K562 (cell line): ENCODE data around the gene ABHD12. TPM values are rescaled to one million over a fixed set of nuclear protein-coding genes. Genes with fewer than 3 reads are reported as not detected.

Experiments used
- CBX3 ChIP-seq, 2 experiments: IDR thresholded peaks; 1 replicate in 1 of 2; 2 replicates in 1 of 2; pipeline ENCODE4 v1.6.1; 2012; ENCODE audit warnings: inconsistent platforms in 2 of 2, low read length in 2 of 2, borderline replicate concordance in 1 of 2, control low read depth in 1 of 2
- DDX20 ChIP-seq: fragments of 450-650 bp; IDR thresholded peaks from 2 replicates; pipeline ENCODE4 v1.6.1; 2016; ENCODE audit warnings: missing genetic modification characterization, low read depth, mild to moderate bottlenecking, missing compliant biosample characterization, moderate library complexity
- DNMT1 ChIP-seq: fragments of 450-650 bp; IDR thresholded peaks from 2 replicates; pipeline ENCODE4 v1.6.1; 2016; ENCODE audit warnings: antibody characterized with exemption, mild to moderate bottlenecking
- GATA2 ChIP-seq: sonication (generic); formaldehyde crosslinking; IDR thresholded peaks from 2 replicates; pipeline ENCODE4 v1.4.0; 2020; ENCODE audit warnings: mild to moderate bottlenecking, missing genetic modification reagents
- HNRNPUL1 ChIP-seq: fragments of 200-400 bp; formaldehyde crosslinking; IDR thresholded peaks from 2 replicates; pipeline ENCODE4 v1.6.1; 2017; ENCODE audit warnings: low read length
- KHSRP ChIP-seq: fragments of 450-650 bp; IDR thresholded peaks from 2 replicates; pipeline ENCODE4 v1.6.1; 2017
- NCOA1 ChIP-seq: fragments of 450-650 bp; IDR thresholded peaks from 2 replicates; pipeline ENCODE4 v1.6.1; 2016; ENCODE audit warnings: low read depth
- SMARCA4 ChIP-seq: fragments of 450-650 bp; IDR thresholded peaks from 2 replicates; pipeline ENCODE4 v1.6.1; 2016
- XRCC3 ChIP-seq: fragments of 450-650 bp; IDR thresholded peaks from 2 replicates; pipeline ENCODE4 v1.6.1; 2017; ENCODE audit warnings: mild to moderate bottlenecking, moderate library complexity
- ZNF24 ChIP-seq: fragments of 450-650 bp; IDR thresholded peaks from 2 replicates; pipeline ENCODE4 v1.6.1; 2016
- polyA plus RNA-seq, 8 experiments: library from polyadenylated mRNA; depleted of rRNA in 4 of 8; stranded (reverse) in 5 of 8; unstranded in 3 of 8; fragments of >200 nt; fragmentation: Nextera tagmentation in 2 of 8; fragmentation: Illumina TruSeq in 1 of 8; extraction: Ambion mirVana in 2 of 8; extraction: Trizol in 1 of 8; gene quantifications; 2 replicates each; pipeline versions ENCODE4 v1.2.1 to v1.2.3, GENCODE V29; 2011 to 2014; ENCODE audit warnings: inconsistent platforms in 1 of 8, missing spikeins in 1 of 8
- total RNA-seq, 7 experiments: library from RNA; depleted of rRNA in 6 of 7; stranded (reverse); fragments of >200 nt in 6 of 7; fragmentation: Illumina TruSeq in 2 of 7; extraction: Trizol in 2 of 7; gene quantifications; 2 replicates each; pipeline versions ENCODE4 v1.2.1 to v1.2.3, GENCODE V29; 2011 to 2021; ENCODE audit warnings: low replicate concordance in 1 of 7
- TF ChIP-seq, protein P1 (sequence below): fragments of 450-650 bp; IDR thresholded peaks from 2 replicates; pipeline ENCODE4 v1.6.1; 2017; ENCODE audit warnings: mild to moderate bottlenecking, moderate library complexity
- TF ChIP-seq, protein P2 (sequence below): sonication (generic); formaldehyde crosslinking; IDR thresholded peaks from 2 replicates; pipeline ENCODE4 v1.8.0; 2022; ENCODE audit warnings: mild to moderate bottlenecking, missing genetic modification reagents, borderline replicate concordance
- TF ChIP-seq, protein P3 (sequence below): fragments of 250-450 bp; sonication (Bioruptor Pico); IDR thresholded peaks from 2 replicates; pipeline ENCODE4 v1.8.0; 2022; ENCODE audit warnings: moderate library complexity, mild to moderate bottlenecking, inconsistent platforms
- TF ChIP-seq, protein P4 (sequence below), 2 experiments: fragments of 150-350 bp in 1 of 2; IDR thresholded peaks; 2 replicates each; pipeline ENCODE4 v1.6.1; 2012 to 2016; ENCODE audit warnings: low read depth in 2 of 2, low read length in 2 of 2, mild to moderate bottlenecking in 1 of 2, moderate library complexity in 1 of 2

The ABHD12 gene
- total and polyA plus RNA-seq, 9 of the 15 experiments (the other 6 are each of a cell fraction or from before 2014, with no cell fraction given): 0.65 to 15.6 (median 9.1) TPM

DNA sequence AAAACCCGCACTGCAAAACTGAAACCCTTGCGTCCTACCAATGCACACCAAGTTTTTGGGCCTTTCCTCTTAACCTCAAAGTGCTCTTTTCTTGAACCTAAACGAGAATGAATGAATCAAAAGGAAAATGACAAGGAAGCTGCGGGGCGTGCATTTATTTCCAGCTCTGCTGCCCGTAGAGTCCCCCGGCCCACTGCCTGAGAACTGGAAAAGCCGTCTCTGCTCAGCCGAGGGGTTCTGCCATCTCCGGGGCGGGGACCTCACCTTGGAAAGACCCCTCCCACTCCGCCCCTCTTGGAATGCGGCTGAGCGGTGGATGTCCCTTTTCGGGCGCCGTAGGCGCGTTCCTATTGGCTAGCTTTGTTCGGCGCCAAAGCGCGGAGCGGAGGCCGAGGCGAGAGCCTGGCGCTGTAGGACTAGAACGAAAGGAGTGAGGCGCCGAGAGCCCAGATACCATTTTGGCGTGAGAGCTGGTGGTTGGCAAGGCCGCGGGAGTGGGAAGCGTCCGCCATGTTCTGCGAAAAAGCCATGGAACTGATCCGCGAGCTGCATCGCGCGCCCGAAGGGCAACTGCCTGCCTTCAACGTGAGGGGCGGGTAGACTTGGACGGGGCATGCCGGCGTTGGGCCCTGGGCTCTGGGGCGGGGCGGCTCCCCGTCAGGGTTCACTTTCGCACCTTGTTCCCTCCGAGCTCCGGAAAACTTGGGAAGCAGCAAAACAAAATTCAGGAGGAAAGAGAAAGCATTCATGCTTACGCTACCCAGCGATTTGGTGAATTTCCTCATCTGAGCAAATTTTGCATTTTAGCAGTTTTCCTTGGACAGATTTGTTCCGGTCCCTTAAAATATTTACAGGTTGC lies 16.9 kb upstream of the ABHD12 start, which contains the start of gene GINS1 (continued):
- TF ChIP-seq, protein P1, sequence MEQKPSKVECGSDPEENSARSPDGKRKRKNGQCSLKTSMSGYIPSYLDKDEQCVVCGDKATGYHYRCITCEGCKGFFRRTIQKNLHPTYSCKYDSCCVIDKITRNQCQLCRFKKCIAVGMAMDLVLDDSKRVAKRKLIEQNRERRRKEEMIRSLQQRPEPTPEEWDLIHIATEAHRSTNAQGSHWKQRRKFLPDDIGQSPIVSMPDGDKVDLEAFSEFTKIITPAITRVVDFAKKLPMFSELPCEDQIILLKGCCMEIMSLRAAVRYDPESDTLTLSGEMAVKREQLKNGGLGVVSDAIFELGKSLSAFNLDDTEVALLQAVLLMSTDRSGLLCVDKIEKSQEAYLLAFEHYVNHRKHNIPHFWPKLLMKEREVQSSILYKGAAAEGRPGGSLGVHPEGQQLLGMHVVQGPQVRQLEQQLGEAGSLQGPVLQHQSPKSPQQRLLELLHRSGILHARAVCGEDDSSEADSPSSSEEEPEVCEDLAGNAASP: no peak
- TF ChIP-seq, protein P2, sequence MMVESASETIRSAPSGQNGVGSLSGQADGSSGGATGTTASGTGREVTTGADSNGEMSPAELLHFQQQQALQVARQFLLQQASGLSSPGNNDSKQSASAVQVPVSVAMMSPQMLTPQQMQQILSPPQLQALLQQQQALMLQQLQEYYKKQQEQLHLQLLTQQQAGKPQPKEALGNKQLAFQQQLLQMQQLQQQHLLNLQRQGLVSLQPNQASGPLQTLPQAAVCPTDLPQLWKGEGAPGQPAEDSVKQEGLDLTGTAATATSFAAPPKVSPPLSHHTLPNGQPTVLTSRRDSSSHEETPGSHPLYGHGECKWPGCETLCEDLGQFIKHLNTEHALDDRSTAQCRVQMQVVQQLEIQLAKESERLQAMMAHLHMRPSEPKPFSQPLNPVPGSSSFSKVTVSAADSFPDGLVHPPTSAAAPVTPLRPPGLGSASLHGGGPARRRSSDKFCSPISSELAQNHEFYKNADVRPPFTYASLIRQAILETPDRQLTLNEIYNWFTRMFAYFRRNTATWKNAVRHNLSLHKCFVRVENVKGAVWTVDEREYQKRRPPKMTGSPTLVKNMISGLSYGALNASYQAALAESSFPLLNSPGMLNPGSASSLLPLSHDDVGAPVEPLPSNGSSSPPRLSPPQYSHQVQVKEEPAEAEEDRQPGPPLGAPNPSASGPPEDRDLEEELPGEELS (CRISPR knock-in tag): no peak
- TF ChIP-seq DNMT1 (no peak), DDX20 (tag) (no peak), XRCC3 (no peak), NCOA1 (no peak), GATA2 (CRISPR knock-in tag) (no peak), HNRNPUL1 (no peak), SMARCA4 (no peak), KHSRP (no peak), CBX3 (IDR thresholded peaks at IDR 0.05; ENCODE audit: borderline replicate concordance in 1 of 2, low read length in 2 of 2) (no peak), ZNF24 (peak; percentile 74; the same call in 1 of the 2 replicates)
- TF ChIP-seq, protein P3, sequence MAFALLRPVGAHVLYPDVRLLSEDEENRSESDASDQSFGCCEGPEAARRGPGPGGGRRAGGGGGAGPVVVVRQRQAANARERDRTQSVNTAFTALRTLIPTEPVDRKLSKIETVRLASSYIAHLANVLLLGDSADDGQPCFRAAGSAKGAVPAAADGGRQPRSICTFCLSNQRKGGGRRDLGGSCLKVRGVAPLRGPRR (CRISPR knock-in tag): no peak
- TF ChIP-seq, protein P4, sequence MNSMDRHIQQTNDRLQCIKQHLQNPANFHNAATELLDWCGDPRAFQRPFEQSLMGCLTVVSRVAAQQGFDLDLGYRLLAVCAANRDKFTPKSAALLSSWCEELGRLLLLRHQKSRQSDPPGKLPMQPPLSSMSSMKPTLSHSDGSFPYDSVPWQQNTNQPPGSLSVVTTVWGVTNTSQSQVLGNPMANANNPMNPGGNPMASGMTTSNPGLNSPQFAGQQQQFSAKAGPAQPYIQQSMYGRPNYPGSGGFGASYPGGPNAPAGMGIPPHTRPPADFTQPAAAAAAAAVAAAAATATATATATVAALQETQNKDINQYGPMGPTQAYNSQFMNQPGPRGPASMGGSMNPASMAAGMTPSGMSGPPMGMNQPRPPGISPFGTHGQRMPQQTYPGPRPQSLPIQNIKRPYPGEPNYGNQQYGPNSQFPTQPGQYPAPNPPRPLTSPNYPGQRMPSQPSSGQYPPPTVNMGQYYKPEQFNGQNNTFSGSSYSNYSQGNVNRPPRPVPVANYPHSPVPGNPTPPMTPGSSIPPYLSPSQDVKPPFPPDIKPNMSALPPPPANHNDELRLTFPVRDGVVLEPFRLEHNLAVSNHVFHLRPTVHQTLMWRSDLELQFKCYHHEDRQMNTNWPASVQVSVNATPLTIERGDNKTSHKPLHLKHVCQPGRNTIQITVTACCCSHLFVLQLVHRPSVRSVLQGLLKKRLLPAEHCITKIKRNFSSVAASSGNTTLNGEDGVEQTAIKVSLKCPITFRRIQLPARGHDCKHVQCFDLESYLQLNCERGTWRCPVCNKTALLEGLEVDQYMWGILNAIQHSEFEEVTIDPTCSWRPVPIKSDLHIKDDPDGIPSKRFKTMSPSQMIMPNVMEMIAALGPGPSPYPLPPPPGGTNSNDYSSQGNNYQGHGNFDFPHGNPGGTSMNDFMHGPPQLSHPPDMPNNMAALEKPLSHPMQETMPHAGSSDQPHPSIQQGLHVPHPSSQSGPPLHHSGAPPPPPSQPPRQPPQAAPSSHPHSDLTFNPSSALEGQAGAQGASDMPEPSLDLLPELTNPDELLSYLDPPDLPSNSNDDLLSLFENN (IDR thresholded peaks at IDR 0.05; ENCODE audit: low read depth in 2 of 2, low read length in 2 of 2): no peak
